Left ventricle myocardium inferior (tissue), 1 donor: Measurements from ENCODE around the gene TRAFD1. TPM values are rescaled to one million over a fixed set of nuclear protein-coding genes. Genes with fewer than 3 reads are reported as not detected.

Source experiments
- DNase-seq: peaks from one replicate; pipeline ENCODE4 v3.0.0-alpha.2; 2020
- H3K27ac ChIP-seq: fragments of 200-600 bp; replicated peaks from 2 replicates; pipeline ENCODE4 v1.8.0; 2021
- H3K27me3 ChIP-seq: fragments of 200-600 bp; 2 replicates; pipeline ENCODE4 v1.8.0; 2021; ENCODE audit warnings: low read depth
- H3K36me3 ChIP-seq: fragments of 200-600 bp; 2 replicates; pipeline ENCODE4 v1.8.0; 2021
- H3K4me1 ChIP-seq: fragments of 200-600 bp; 2 replicates; pipeline ENCODE4 v1.8.0; 2021
- H3K4me3 ChIP-seq: fragments of 200-600 bp; 2 replicates; pipeline ENCODE4 v1.8.0; 2021; ENCODE audit warnings: mild to moderate bottlenecking, moderate library complexity
- H3K9me3 ChIP-seq: fragments of 200-600 bp; replicated peaks from 2 replicates; pipeline ENCODE4 v1.8.0; 2021
- intact Hi-C: fragments of 100-400 bp; cut with micrococcal nuclease; formaldehyde crosslinking; loops from one replicate; pipeline ENCODE4 v1.11.0; 2022
- microRNA-seq: library from miRNA; unstranded; fragments of <30 nt; microRNA quantifications from one replicate; pipeline ENCODE4 v1.2.0, GENCODE V29; 2020
- total RNA-seq: library from RNA; stranded (reverse); fragmentation: NEBNext Ultra II Directional; extraction: Animal tissue kit (Norgen Biotek cat#: 25700); gene quantifications from one replicate; pipeline ENCODE4 v1.2.1, GENCODE V29; 2021
- TF ChIP-seq, protein P1 (sequence below): fragments of 200-600 bp; IDR thresholded peaks from 2 replicates; pipeline ENCODE4 v1.8.0; 2021; ENCODE audit warnings: antibody characterized with exemption, mild to moderate bottlenecking, borderline replicate concordance
- donor health status: DM: no; HTN: yes; CAD: no; lungs with severe emphysema.

TRAFD1 gene
- total RNA-seq, 1 donor from 2014 or later = 19.8 TPM

DNA sequence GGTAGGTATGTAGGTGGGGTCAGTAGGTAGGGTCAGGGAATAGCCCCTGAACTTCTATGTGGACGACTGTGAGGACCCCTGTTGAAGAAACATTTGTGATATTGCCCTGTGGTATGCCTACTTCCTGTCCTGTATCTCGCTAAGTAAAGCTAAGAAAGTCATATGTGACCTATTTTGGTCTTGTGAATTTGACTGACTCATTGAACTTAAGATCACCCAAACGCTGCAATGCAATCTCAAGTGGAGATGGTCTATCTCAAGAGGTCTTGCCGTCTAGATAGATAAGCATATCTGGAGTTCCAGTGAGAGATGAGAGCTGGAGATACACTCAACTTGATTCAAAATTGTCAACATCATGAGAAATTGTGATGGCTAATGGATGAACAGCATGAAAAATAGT lies 73.8 kb downstream of the TRAFD1 start:
- TF ChIP-seq, protein P1, sequence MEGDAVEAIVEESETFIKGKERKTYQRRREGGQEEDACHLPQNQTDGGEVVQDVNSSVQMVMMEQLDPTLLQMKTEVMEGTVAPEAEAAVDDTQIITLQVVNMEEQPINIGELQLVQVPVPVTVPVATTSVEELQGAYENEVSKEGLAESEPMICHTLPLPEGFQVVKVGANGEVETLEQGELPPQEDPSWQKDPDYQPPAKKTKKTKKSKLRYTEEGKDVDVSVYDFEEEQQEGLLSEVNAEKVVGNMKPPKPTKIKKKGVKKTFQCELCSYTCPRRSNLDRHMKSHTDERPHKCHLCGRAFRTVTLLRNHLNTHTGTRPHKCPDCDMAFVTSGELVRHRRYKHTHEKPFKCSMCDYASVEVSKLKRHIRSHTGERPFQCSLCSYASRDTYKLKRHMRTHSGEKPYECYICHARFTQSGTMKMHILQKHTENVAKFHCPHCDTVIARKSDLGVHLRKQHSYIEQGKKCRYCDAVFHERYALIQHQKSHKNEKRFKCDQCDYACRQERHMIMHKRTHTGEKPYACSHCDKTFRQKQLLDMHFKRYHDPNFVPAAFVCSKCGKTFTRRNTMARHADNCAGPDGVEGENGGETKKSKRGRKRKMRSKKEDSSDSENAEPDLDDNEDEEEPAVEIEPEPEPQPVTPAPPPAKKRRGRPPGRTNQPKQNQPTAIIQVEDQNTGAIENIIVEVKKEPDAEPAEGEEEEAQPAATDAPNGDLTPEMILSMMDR = no peak
- Histone ChIP-seq H3K4me1 (no peaks in the 10 kb centered on the region), H3K36me3 (peaks cover 85% of the 10 kb centered on the region), H3K9me3 (no peaks in the 10 kb centered on the region), H3K27ac (no peak overlapping the region), H3K27me3 (no peaks in the 10 kb centered on the region), H3K4me3 (no peak overlapping the region)
- intact Hi-C loops = no loop called here
- DNase-seq = no peak

Small RNAs within 50 kb of the gene (microRNA-seq; reads per million reads assigned to microRNA genes)
- gene MIR6861 = not detected

Other genes with a start within 250 kb of the TRAFD1 start
- gene TMEM116, start 112.4 kb upstream of the TRAFD1 start, total RNA-seq = 35.0 TPM
- gene ERP29, start 112.1 kb upstream of the TRAFD1 start, total RNA-seq = 49.3 TPM
- 13.7 TPM for gene NAA25, start 16.8 kb upstream of the TRAFD1 start, total RNA-seq